ENCODE results near the gene KIDINS220.

DNA sequence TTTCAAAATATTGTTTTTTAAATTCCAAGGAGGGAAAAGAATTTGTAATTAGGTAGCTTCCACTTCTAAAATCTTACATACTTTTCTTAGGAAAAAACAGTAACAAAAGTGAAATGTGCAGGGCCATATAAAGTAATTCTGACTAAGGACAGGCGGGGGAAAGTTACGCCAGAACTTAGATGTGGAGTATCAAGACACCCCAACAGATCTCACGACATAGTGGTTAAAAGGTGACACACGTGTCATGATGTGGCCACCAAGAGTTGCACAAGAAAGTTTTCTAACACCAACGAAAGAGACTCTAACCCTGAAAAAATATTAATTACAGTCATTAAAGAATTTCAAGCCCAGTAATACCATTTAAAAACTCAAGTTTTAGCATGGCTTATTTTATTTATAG, 51.0 kb downstream of the KIDINS220 start:
- TF ChIP-seq CTCF (IDR thresholded peaks at IDR 0.05): no peak
- no peak for TF ChIP-seq POLR2A (IDR thresholded peaks at IDR 0.05; ENCODE audit: low read depth)
